ENCODE measurements around the gene THRB.

DNA sequence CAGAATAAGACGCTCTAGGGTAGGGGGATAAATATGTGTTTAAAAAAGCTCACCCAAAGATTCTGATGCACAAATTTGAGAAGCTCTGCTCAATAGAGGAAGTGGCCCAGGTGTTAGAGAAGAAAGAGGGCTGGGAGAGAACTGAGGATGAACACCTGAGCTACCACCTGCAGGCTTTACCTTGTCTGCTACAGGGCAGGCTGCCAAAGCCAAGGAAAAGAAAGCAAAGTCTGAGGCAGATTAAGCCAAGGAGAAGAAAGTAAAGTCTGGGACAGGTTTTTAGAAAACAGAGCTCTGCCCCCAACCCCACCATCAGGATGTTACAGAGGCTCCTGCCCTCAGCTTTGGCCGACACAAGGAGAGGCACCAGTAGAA is 92.9 kb downstream of the THRB start:
- TF ChIP-seq, protein P1, sequence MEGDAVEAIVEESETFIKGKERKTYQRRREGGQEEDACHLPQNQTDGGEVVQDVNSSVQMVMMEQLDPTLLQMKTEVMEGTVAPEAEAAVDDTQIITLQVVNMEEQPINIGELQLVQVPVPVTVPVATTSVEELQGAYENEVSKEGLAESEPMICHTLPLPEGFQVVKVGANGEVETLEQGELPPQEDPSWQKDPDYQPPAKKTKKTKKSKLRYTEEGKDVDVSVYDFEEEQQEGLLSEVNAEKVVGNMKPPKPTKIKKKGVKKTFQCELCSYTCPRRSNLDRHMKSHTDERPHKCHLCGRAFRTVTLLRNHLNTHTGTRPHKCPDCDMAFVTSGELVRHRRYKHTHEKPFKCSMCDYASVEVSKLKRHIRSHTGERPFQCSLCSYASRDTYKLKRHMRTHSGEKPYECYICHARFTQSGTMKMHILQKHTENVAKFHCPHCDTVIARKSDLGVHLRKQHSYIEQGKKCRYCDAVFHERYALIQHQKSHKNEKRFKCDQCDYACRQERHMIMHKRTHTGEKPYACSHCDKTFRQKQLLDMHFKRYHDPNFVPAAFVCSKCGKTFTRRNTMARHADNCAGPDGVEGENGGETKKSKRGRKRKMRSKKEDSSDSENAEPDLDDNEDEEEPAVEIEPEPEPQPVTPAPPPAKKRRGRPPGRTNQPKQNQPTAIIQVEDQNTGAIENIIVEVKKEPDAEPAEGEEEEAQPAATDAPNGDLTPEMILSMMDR (IDR thresholded peaks at IDR 0.05): no peak
- no peak for TF ChIP-seq POLR2A (IDR thresholded peaks at IDR 0.05)
